OCI-LY7 (cell line): ENCODE measurements around the gene PTBP3. TPM values are rescaled to one million over a fixed set of nuclear protein-coding genes. Genes with fewer than 3 reads are reported as not detected.
"Not testable (repeated sequence)": the region's sequence is repeated elsewhere in the genome, so short reads cannot be mapped to it uniquely, and the experiment has no call there.

Experiments used
- BruUV-seq: library from RNA; stranded (reverse); fragments of 400-500 nt; replicated peaks from 2 replicates; lab custom pipeline; 2021; lab: Mats Ljungman, UMichigan
- CTCF ChIA-PET: fragments of 300-600 bp; sonication (Branson Sonifier 250); formaldehyde crosslinking; loops from one replicate; lab custom pipeline; 2022; ENCODE audit warnings: antibody characterized with exemption; ENCODE audit not compliant: unreplicated experiment; lab: Charles Lee
- POLR2A ChIA-PET: fragments of 300-600 bp; sonication (Branson Sonifier 250); formaldehyde crosslinking; loops from one replicate; lab custom pipeline; 2022; ENCODE audit warnings: antibody characterized with exemption; lab: Charles Lee
- DNase-seq: peaks from one replicate; pipeline ENCODE4 v3.0.0-alpha.2; 2015; ENCODE audit warnings: low spot score
- H2AFZ ChIP-seq: fragments of 200-600 bp; sonication (generic), shearing (Covaris generic); 2 replicates; pipeline ENCODE4 v1.6.1; 2014; ENCODE audit warnings: mild to moderate bottlenecking, antibody characterized with exemption, low read length, moderate library complexity
- H3K27ac ChIP-seq: fragments of 200-600 bp; sonication (generic); 2 replicates; pipeline ENCODE4 v1.5.1; 2014; ENCODE audit warnings: mixed run types, low read depth, mild to moderate bottlenecking, moderate library complexity, low read length, inconsistent platforms; ENCODE audit not compliant: poor library complexity, severe bottlenecking
- H3K36me3 ChIP-seq: fragments of 200-600 bp; sonication (generic); 2 replicates; pipeline ENCODE4 v1.6.1; 2014; ENCODE audit warnings: mild to moderate bottlenecking, antibody characterized with exemption, low read length, moderate library complexity, mixed read lengths; ENCODE audit not compliant: insufficient read depth
- H3K4me1 ChIP-seq: fragments of 200-600 bp; sonication (generic); 2 replicates; pipeline ENCODE4 v1.5.1; 2014; ENCODE audit warnings: mild to moderate bottlenecking, low read length; ENCODE audit not compliant: insufficient read depth, poor library complexity, severe bottlenecking
- H3K4me2 ChIP-seq: fragments of 200-600 bp; sonication (generic); 2 replicates; pipeline ENCODE4 v1.6.1; 2014; ENCODE audit warnings: mild to moderate bottlenecking, low read length
- H3K4me3 ChIP-seq: fragments of 200-600 bp; sonication (generic); 2 replicates; pipeline ENCODE4 v1.5.1; 2014; ENCODE audit warnings: mild to moderate bottlenecking, low read depth, low read length; ENCODE audit not compliant: poor library complexity, severe bottlenecking
- H3K79me2 ChIP-seq: fragments of 200-600 bp; sonication (generic); 2 replicates; pipeline ENCODE4 v1.6.1; 2016; ENCODE audit warnings: low read depth, mild to moderate bottlenecking, low read length, moderate library complexity, mixed read lengths; ENCODE audit not compliant: insufficient read depth
- H3K9me2 ChIP-seq: fragments of 200-600 bp; sonication (generic); 2 replicates; pipeline ENCODE4 v1.6.1; 2016; ENCODE audit warnings: mild to moderate bottlenecking, low read length, mixed read lengths; ENCODE audit not compliant: insufficient read depth
- H3K9me3 ChIP-seq: fragments of 200-600 bp; sonication (generic); 2 replicates; pipeline ENCODE4 v1.6.1; 2014; ENCODE audit warnings: mild to moderate bottlenecking, mixed run types, low read length, mixed read lengths
- H4K20me1 ChIP-seq: fragments of 200-600 bp; sonication (generic); 2 replicates; pipeline ENCODE4 v1.6.1; 2014; ENCODE audit warnings: mild to moderate bottlenecking, antibody characterized with exemption, low read length, moderate library complexity, mixed read lengths; ENCODE audit not compliant: insufficient read depth
- EZH2phosphoT487 ChIP-seq: fragments of 200-600 bp; sonication (generic); IDR thresholded peaks from 2 replicates; pipeline ENCODE4 v1.6.1; 2018; ENCODE audit warnings: low read depth, borderline replicate concordance, mild to moderate bottlenecking, mixed run types, antibody characterized with exemption, low read length, moderate library complexity, mixed read lengths
- intact Hi-C: fragments of 100-400 bp; cut with micrococcal nuclease; formaldehyde crosslinking; loops from one replicate; pipeline ENCODE4 v1.10.0; 2022; ENCODE audit not compliant: unreplicated experiment
- total RNA-seq, 2 experiments: library from RNA; depleted of rRNA in 1 of 2; stranded (reverse); fragments of >200 nt in 1 of 2; shearing (Covaris generic) in 1 of 2; gene quantifications; 2 replicates each; pipeline ENCODE4 v1.2.3, GENCODE V29; 2014 to 2022
- TF ChIP-seq, protein P1 (sequence below): fragments of 200-600 bp; sonication (generic); conservative IDR thresholded peaks from 2 replicates; pipeline ENCODE4 v1.5.1; 2014; ENCODE audit warnings: mild to moderate bottlenecking, antibody characterized with exemption, low read length, moderate library complexity, mixed read lengths

PTBP3 gene
- total RNA-seq, 2 experiments from 2014 or later = 38.1 to 98.2 TPM

DNA sequence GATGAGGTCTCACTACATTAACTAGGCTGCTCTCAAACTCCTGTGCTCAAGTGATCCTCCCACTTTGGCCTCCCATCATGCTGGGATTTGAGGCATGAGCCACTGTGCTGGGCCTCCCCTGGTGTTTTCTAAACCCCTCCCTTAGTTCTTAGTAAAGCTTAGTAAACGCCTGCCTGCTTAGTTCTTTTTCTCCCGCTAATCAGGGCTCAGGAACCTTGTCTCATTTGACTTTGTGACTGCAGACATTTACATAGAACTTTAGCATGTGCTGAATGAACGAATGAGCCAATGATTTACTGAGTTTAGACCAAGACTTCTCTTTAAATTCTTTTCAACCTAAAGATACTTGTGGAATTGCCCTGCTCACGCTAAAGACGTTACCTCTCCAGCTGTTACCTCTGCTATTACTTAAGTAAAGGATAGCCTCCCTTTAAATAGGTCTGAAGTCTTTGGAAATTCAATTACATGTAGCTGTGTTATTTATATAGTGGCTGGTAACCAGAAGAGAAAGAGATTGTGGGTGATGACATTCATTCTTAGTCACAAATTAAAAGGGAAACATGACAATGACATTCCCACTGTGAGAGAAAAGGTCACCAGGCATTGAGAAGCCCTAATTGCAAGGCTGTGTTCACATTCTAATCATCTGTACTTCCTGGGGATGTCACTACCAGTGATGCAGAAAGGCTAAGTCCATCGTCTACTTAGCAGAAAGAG, 139.7 kb downstream of the PTBP3 start:
- no peaks in the 10 kb centered on the region for H3K36me3 ChIP-seq
- TF ChIP-seq EZH2phosphoT487 = no peak
- TF ChIP-seq, protein P1, sequence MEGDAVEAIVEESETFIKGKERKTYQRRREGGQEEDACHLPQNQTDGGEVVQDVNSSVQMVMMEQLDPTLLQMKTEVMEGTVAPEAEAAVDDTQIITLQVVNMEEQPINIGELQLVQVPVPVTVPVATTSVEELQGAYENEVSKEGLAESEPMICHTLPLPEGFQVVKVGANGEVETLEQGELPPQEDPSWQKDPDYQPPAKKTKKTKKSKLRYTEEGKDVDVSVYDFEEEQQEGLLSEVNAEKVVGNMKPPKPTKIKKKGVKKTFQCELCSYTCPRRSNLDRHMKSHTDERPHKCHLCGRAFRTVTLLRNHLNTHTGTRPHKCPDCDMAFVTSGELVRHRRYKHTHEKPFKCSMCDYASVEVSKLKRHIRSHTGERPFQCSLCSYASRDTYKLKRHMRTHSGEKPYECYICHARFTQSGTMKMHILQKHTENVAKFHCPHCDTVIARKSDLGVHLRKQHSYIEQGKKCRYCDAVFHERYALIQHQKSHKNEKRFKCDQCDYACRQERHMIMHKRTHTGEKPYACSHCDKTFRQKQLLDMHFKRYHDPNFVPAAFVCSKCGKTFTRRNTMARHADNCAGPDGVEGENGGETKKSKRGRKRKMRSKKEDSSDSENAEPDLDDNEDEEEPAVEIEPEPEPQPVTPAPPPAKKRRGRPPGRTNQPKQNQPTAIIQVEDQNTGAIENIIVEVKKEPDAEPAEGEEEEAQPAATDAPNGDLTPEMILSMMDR = no peak
- intact Hi-C loops = no loop called here
- H3K4me3 ChIP-seq = no peak overlapping the region
- POLR2A ChIA-PET = no interaction called here
- H3K79me2 ChIP-seq = no peaks in the 10 kb centered on the region
- H3K4me2 ChIP-seq = no peak overlapping the region
- no peaks in the 10 kb centered on the region for H3K9me3 ChIP-seq
- no peaks in the 10 kb centered on the region for H3K9me2 ChIP-seq
- CTCF ChIA-PET = no interaction called here
- no peaks in the 10 kb centered on the region for H4K20me1 ChIP-seq
- H2AFZ ChIP-seq = no peak overlapping the region
- no peak for DNase-seq
- H3K27ac ChIP-seq = no peak overlapping the region
- H3K4me1 ChIP-seq = no peaks in the 10 kb centered on the region
- BruUV-seq = no TSS peak

DNA sequence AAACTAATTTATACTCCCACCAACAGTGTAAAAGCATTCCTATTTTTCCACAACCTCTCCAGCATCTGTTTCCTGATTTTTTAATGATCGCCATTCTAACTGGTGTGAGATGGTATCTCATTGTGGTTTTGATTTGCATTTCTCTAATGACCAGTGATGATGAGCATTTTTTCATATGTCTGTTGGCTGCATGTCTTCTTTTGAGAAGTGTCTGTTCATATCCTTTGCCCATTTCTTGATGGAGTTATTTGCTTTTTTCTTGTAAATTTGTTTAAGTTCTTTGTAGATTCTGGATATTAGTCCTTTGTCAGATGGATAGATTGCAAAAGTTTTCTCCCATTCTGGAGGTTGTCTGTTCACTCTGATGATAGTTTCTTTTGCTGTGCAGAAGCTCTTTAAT, 143.1 kb downstream of the PTBP3 start:
- H2AFZ ChIP-seq, H3K9me3 ChIP-seq, H3K36me3 ChIP-seq, H3K4me1 ChIP-seq, DNase-seq, H3K9me2 ChIP-seq, H4K20me1 ChIP-seq, CTCF ChIA-PET, BruUV-seq, H3K4me3 ChIP-seq, H3K79me2 ChIP-seq, intact Hi-C loops, H3K4me2 ChIP-seq, H3K27ac ChIP-seq: not testable (repeated sequence)
- POLR2A ChIA-PET = interaction anchor here (0.8 kb wide), 1 partner anchor 109 kb away, joined by 3 read pairs; no protein-coding TSS in a partner anchor

DNA sequence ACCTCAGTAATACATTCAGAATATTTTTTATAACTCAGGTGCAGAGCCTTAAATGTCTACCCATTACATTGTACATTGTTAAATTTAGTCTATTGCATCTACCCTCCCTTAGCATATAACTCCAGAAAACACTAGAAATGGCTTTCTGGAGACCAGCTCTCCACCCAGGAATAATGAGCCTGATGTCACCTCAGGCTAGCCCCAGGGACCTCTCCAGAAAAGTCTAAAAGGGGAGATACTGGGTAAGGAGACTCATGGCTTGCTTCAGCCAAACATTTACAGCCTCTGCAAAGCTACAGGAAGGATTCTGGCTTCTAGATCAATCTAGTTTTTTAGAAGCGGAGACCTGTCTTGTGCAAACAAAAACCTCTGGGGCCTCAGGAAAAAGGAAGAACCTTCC, 144.5 kb downstream of the PTBP3 start:
- Histone ChIP-seq H3K4me3 (no peak overlapping the region), H3K4me2 (no peak overlapping the region), H3K79me2 (no peaks in the 10 kb centered on the region), H3K9me2 (no peaks in the 10 kb centered on the region), H3K27ac (no peak overlapping the region), H3K9me3 (no peaks in the 10 kb centered on the region), H3K36me3 (no peaks in the 10 kb centered on the region), H4K20me1 (no peaks in the 10 kb centered on the region), H3K4me1 (no peaks in the 10 kb centered on the region), H2AFZ (no peak overlapping the region)
- ChIA-PET POLR2A (interaction anchor here (1.0 kb wide), 1 partner anchor 20 kb away, joined by 3 read pairs; no protein-coding TSS in a partner anchor), CTCF (no interaction called here)
- TF ChIP-seq, protein P1 = no peak
- no peak for TF ChIP-seq EZH2phosphoT487
- no TSS peak for BruUV-seq
- DNase-seq = no peak
- intact Hi-C loops = loop anchor here (10.0 kb wide), 1 partner anchor 176 kb away; no protein-coding TSS in a partner anchor
